HEK293 (cell line): ENCODE measurements around the gene FNTB.

ENCODE experiments used
- CTCF ChIA-PET: fragments of 350-600 bp; formaldehyde crosslinking; extraction: SDS; loops from one replicate; lab custom pipeline; 2021; ENCODE audit warnings: antibody characterized with exemption; lab: Yijun Ruan, JAX
- POLR2A ChIA-PET: fragments of 300-600 bp; formaldehyde crosslinking; extraction: SDS; loops from one replicate; lab custom pipeline; 2020; ENCODE audit warnings: antibody characterized with exemption, inconsistent platforms; lab: Yijun Ruan, JAX
- H3K27ac ChIP-seq: fragments of 200-500 bp; sonication (Bioruptor generic); 2 replicates; pipeline ENCODE4 v1.5.1; 2014; ENCODE audit warnings: low read depth, low read length, control low read depth, inconsistent platforms; ENCODE audit errors: extremely low read depth
- H3K36me3 ChIP-seq, 2 experiments: fragments of 200-500 bp in 1 of 2; sonication (Bioruptor generic) in 1 of 2; 1 replicate in 1 of 2; 2 replicates in 1 of 2; pipeline ENCODE4 v1.5.1; 2014 to 2017; ENCODE audit warnings: inconsistent platforms in 2 of 2, low read length in 2 of 2; ENCODE audit not compliant: control insufficient read depth in 2 of 2, insufficient read depth in 1 of 2
- H3K4me1 ChIP-seq: fragments of 200-500 bp; sonication (Bioruptor generic); 2 replicates; pipeline ENCODE4 v1.5.1; 2014; ENCODE audit warnings: mild to moderate bottlenecking, low read length, inconsistent platforms; ENCODE audit not compliant: control insufficient read depth, insufficient read depth
- H3K4me3 ChIP-seq: 2 replicates; pipeline ENCODE4 v1.5.1; 2011; ENCODE audit warnings: low read depth, mild to moderate bottlenecking, control low read depth, low read length, moderate library complexity
- H3K9me3 ChIP-seq: fragments of 200-500 bp; sonication (Bioruptor generic); 2 replicates; pipeline ENCODE4 v1.5.1; 2014; ENCODE audit warnings: low read depth, low read length, inconsistent platforms; ENCODE audit not compliant: control insufficient read depth, insufficient read depth
- GLIS1 ChIP-seq: fragments of 450-650 bp; formaldehyde crosslinking; IDR thresholded peaks from 2 replicates; pipeline ENCODE4 v1.5.1; 2016; ENCODE audit warnings: missing biosample characterization, missing genetic modification characterization
- GLIS2 ChIP-seq: fragments of 450-650 bp; formaldehyde crosslinking; IDR thresholded peaks from 2 replicates; pipeline ENCODE4 v1.5.1; 2016; ENCODE audit warnings: missing biosample characterization, missing genetic modification characterization
- KLF1 ChIP-seq: fragments of 450-650 bp; formaldehyde crosslinking; IDR thresholded peaks from 2 replicates; pipeline ENCODE4 v1.5.1; 2016; ENCODE audit warnings: missing biosample characterization, missing genetic modification characterization
- KLF10 ChIP-seq: fragments of 450-650 bp; IDR thresholded peaks from 2 replicates; pipeline ENCODE4 v1.5.1; 2018; ENCODE audit warnings: missing biosample characterization, mild to moderate bottlenecking, missing genetic modification characterization
- KLF8 ChIP-seq: fragments of 450-650 bp; formaldehyde crosslinking; IDR thresholded peaks from 2 replicates; pipeline ENCODE4 v1.5.1; 2016; ENCODE audit warnings: missing biosample characterization, missing genetic modification characterization
- PRDM1 ChIP-seq: fragments of 450-650 bp; formaldehyde crosslinking; IDR thresholded peaks from 2 replicates; pipeline ENCODE4; 2016; ENCODE audit warnings: missing biosample characterization, missing genetic modification characterization
- SCRT1 ChIP-seq: fragments of 450-650 bp; formaldehyde crosslinking; IDR thresholded peaks from 2 replicates; pipeline ENCODE4 v1.5.1; 2016; ENCODE audit warnings: missing biosample characterization, missing genetic modification characterization, borderline replicate concordance
- SP7 ChIP-seq: fragments of 450-650 bp; formaldehyde crosslinking; IDR thresholded peaks from 2 replicates; pipeline ENCODE4 v1.5.1; 2016; ENCODE audit warnings: missing biosample characterization, missing genetic modification characterization
- TCF7L2 ChIP-seq: IDR thresholded peaks from 2 replicates; pipeline ENCODE4 v1.6.1; 2011; ENCODE audit warnings: low read depth, mild to moderate bottlenecking, inconsistent platforms, low read length, moderate library complexity, borderline replicate concordance
- TRIM28 ChIP-seq: IDR thresholded peaks from 2 replicates; pipeline ENCODE4 v1.6.1; 2011; ENCODE audit warnings: low read length, control low read depth, borderline replicate concordance
- WT1 ChIP-seq: fragments of 450-650 bp; formaldehyde crosslinking; IDR thresholded peaks from 2 replicates; pipeline ENCODE4 v1.5.1; 2016; ENCODE audit warnings: missing biosample characterization, missing genetic modification characterization
- YY1 ChIP-seq: fragments of 450-650 bp; formaldehyde crosslinking; IDR thresholded peaks from 2 replicates; pipeline ENCODE4 v1.5.1; 2018; ENCODE audit warnings: missing biosample characterization, missing genetic modification characterization
- ZBTB20 ChIP-seq: fragments of 450-650 bp; formaldehyde crosslinking; IDR thresholded peaks from 2 replicates; pipeline ENCODE4 v1.5.1; 2016; ENCODE audit warnings: missing biosample characterization, missing genetic modification characterization
- ZNF112 ChIP-seq: fragments of 450-650 bp; formaldehyde crosslinking; IDR thresholded peaks from 2 replicates; pipeline ENCODE4 v1.5.0; 2017; ENCODE audit warnings: missing biosample characterization, missing genetic modification characterization
- ZNF121 ChIP-seq: fragments of 450-650 bp; formaldehyde crosslinking; IDR thresholded peaks from 2 replicates; pipeline ENCODE4 v1.5.1; 2016; ENCODE audit warnings: missing biosample characterization, missing genetic modification characterization
- ZNF140 ChIP-seq: fragments of 450-650 bp; formaldehyde crosslinking; IDR thresholded peaks from 2 replicates; pipeline ENCODE4 v1.5.1; 2016; ENCODE audit warnings: missing biosample characterization, missing genetic modification characterization
- ZNF239 ChIP-seq: fragments of 450-650 bp; formaldehyde crosslinking; IDR thresholded peaks from 2 replicates; pipeline ENCODE4 v1.5.1; 2016; ENCODE audit warnings: missing biosample characterization, missing genetic modification characterization
- ZNF335 ChIP-seq: fragments of 450-650 bp; formaldehyde crosslinking; conservative IDR thresholded peaks from 2 replicates; pipeline ENCODE4 v1.5.1; 2016; ENCODE audit warnings: missing biosample characterization, missing genetic modification characterization
- ZNF610 ChIP-seq: fragments of 450-650 bp; formaldehyde crosslinking; IDR thresholded peaks from 2 replicates; pipeline ENCODE4 v1.5.1; 2016; ENCODE audit warnings: missing biosample characterization, missing genetic modification characterization, borderline replicate concordance
- ZNF624 ChIP-seq: fragments of 450-650 bp; formaldehyde crosslinking; IDR thresholded peaks from 2 replicates; pipeline ENCODE4 v1.5.1; 2017; ENCODE audit warnings: missing biosample characterization, missing genetic modification characterization
- ZNF639 ChIP-seq: fragments of 450-650 bp; formaldehyde crosslinking; IDR thresholded peaks from 2 replicates; pipeline ENCODE4 v1.5.1; 2016; ENCODE audit warnings: missing biosample characterization, missing genetic modification characterization
- ZSCAN16 ChIP-seq: fragments of 450-650 bp; formaldehyde crosslinking; IDR thresholded peaks from 2 replicates; pipeline ENCODE4 v1.5.1; 2016; ENCODE audit warnings: missing biosample characterization, missing genetic modification characterization
- ZXDB ChIP-seq: fragments of 450-650 bp; formaldehyde crosslinking; IDR thresholded peaks from 2 replicates; pipeline ENCODE4 v1.5.1; 2016; ENCODE audit warnings: missing biosample characterization, missing genetic modification characterization
- TF ChIP-seq, protein P1 (sequence below): fragments of 450-650 bp; formaldehyde crosslinking; IDR thresholded peaks from 2 replicates; pipeline ENCODE4 v1.5.1; 2017; ENCODE audit warnings: missing biosample characterization, missing genetic modification characterization
- TF ChIP-seq, protein P2 (sequence below): fragments of 450-650 bp; formaldehyde crosslinking; IDR thresholded peaks from 2 replicates; pipeline ENCODE4 v1.5.1; 2016; ENCODE audit warnings: missing biosample characterization, missing genetic modification characterization, borderline replicate concordance
- TF ChIP-seq, protein P3 (sequence below): fragments of 450-650 bp; formaldehyde crosslinking; IDR thresholded peaks from 2 replicates; pipeline ENCODE4 v1.5.1; 2017; ENCODE audit warnings: missing biosample characterization, missing genetic modification characterization
- TF ChIP-seq, protein P4 (sequence below): fragments of 450-650 bp; formaldehyde crosslinking; IDR thresholded peaks from 2 replicates; pipeline ENCODE4 v1.5.1; 2016; ENCODE audit warnings: missing biosample characterization, missing genetic modification characterization

FNTB gene

GRCh38 chr14:65102441-65103149 lies 115.9 kb downstream of the FNTB start, which contains the start of gene MAX (continued):
- TF ChIP-seq, protein P1, sequence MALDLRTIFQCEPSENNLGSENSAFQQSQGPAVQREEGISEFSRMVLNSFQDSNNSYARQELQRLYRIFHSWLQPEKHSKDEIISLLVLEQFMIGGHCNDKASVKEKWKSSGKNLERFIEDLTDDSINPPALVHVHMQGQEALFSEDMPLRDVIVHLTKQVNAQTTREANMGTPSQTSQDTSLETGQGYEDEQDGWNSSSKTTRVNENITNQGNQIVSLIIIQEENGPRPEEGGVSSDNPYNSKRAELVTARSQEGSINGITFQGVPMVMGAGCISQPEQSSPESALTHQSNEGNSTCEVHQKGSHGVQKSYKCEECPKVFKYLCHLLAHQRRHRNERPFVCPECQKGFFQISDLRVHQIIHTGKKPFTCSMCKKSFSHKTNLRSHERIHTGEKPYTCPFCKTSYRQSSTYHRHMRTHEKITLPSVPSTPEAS (tag by site-specific recombination), result peak; percentile 79
- TF ChIP-seq GLIS1 (tag by site-specific recombination) (peak; percentile 83), ZNF239 (tag by site-specific recombination) (no peak), ZNF610 (tag by site-specific recombination) (no peak), GLIS2 (tag by site-specific recombination) (peak; percentile 83), ZBTB20 (tag by site-specific recombination) (peak; percentile 91), ZNF112 (tag by site-specific recombination) (no peak), WT1 (tag by site-specific recombination) (peak; percentile 47), SP7 (tag by site-specific recombination) (peak; percentile 33), KLF8 (tag by site-specific recombination) (peak; percentile 67), PRDM1 (tag by site-specific recombination) (peak; percentile 61; the same call in 1 of the 2 replicates), KLF10 (tag by site-specific recombination) (peak; percentile 70)
- TF ChIP-seq, protein P2, sequence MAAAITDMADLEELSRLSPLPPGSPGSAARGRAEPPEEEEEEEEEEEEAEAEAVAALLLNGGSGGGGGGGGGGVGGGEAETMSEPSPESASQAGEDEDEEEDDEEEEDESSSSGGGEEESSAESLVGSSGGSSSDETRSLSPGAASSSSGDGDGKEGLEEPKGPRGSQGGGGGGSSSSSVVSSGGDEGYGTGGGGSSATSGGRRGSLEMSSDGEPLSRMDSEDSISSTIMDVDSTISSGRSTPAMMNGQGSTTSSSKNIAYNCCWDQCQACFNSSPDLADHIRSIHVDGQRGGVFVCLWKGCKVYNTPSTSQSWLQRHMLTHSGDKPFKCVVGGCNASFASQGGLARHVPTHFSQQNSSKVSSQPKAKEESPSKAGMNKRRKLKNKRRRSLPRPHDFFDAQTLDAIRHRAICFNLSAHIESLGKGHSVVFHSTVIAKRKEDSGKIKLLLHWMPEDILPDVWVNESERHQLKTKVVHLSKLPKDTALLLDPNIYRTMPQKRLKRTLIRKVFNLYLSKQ (tag by site-specific recombination), result no peak
- TF ChIP-seq, protein P3, sequence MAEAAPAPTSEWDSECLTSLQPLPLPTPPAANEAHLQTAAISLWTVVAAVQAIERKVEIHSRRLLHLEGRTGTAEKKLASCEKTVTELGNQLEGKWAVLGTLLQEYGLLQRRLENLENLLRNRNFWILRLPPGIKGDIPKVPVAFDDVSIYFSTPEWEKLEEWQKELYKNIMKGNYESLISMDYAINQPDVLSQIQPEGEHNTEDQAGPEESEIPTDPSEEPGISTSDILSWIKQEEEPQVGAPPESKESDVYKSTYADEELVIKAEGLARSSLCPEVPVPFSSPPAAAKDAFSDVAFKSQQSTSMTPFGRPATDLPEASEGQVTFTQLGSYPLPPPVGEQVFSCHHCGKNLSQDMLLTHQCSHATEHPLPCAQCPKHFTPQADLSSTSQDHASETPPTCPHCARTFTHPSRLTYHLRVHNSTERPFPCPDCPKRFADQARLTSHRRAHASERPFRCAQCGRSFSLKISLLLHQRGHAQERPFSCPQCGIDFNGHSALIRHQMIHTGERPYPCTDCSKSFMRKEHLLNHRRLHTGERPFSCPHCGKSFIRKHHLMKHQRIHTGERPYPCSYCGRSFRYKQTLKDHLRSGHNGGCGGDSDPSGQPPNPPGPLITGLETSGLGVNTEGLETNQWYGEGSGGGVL, result peak; percentile 98
- TF ChIP-seq, protein P4, sequence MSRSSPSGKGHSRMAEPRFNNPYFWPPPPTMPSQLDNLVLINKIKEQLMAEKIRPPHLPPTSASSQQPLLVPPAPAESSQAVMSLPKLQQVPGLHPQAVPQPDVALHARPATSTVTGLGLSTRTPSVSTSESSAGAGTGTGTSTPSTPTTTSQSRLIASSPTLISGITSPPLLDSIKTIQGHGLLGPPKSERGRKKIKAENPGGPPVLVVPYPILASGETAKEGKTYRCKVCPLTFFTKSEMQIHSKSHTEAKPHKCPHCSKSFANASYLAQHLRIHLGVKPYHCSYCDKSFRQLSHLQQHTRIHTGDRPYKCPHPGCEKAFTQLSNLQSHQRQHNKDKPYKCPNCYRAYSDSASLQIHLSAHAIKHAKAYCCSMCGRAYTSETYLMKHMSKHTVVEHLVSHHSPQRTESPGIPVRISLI (tag by site-specific recombination), result no peak

DNA sequence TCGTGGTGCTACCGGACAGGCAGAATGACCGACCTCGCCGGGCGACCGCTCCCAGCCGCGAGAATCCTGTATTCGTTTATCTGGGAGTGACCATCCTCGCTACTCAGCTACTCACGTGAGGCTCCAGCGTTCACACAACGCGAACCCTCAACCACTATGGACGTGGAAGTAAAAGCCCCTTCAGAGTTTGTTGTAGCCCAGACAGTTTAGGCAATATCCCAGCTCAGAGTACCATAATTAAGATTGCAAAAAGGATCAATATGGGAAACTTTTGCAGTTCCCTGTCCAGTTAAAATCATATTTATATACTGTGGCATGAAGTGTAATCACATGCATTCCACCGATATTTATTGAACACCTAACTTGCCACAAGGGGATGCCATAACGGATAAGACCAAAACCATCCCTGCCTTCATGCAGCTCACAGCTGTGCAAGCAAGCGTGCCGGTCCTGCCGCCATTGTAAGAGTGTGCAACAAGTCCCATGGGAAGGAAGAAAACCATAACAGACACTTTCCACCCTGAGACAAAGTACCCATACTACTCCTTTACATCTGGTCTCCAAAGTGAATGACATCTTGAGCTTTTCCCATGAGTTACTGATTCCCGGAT lies 116.6 kb downstream of the FNTB start:
- peak overlapping the region; percentile 64 for H3K4me3 ChIP-seq
- peaks cover 2 to 4% of the 10 kb centered on the region in 2 experiments for H3K36me3 ChIP-seq
- no peaks in the 10 kb centered on the region for H3K9me3 ChIP-seq
- peaks cover 2% of the 10 kb centered on the region; the same call in 1 of the 2 replicates for H3K4me1 ChIP-seq
- ChIA-PET POLR2A (interaction anchor here (0.7 to 1.4 kb wide), 7 partner anchors 9 to 309 kb away, joined by 3 to 7 read pairs (median 4); partner anchors contain the start of gene FNTB), CTCF (interaction anchor here (0.8 to 1.0 kb wide), 2 partner anchors 25 to 322 kb away, joined by 3 to 4 read pairs; no protein-coding TSS in a partner anchor)
- H3K27ac ChIP-seq, result peak overlapping the region; percentile 52; the same call in 1 of the 2 replicates
- no peak for TF ChIP-seq ZNF624 (tag by site-specific recombination)
- peak; percentile 73; the same call in 1 of the 2 replicates for TF ChIP-seq TRIM28
- peak; percentile 93 for TF ChIP-seq SCRT1 (tag by site-specific recombination)
- TF ChIP-seq ZNF335 (tag by site-specific recombination), result peak; percentile 75
- TF ChIP-seq, protein P3, result peak; percentile 18; the same call in 1 of the 2 replicates
- TF ChIP-seq ZNF140 (tag by site-specific recombination), result no peak
- TF ChIP-seq ZNF639 (tag by site-specific recombination), result no peak
- 0 out of 2 replicates have a peak, but pooled peaks have one; percentile 10 for TF ChIP-seq ZXDB (tag by site-specific recombination)
- TF ChIP-seq TCF7L2, result no peak
- 0 out of 2 replicates have a peak, but pooled peaks have one; percentile 35 for TF ChIP-seq YY1
- no peak for TF ChIP-seq ZSCAN16
- TF ChIP-seq ZNF121 (tag by site-specific recombination), result no peak
- no peak; the same call in 1 of the 2 replicates for TF ChIP-seq KLF1 (tag by site-specific recombination)
